CD8-positive, alpha-beta memory T cell (primary cell): Measurements from ENCODE around the gene WBP2NL. TPM values are rescaled to one million over a fixed set of nuclear protein-coding genes. Genes with fewer than 3 reads are reported as not detected.
A peak's percentile ranks its signal among the peaks of the same experiment; 100 is the strongest.

Experiments used
- CTCF ChIA-PET: fragments of 350-600 bp; sonication (Branson Sonifier 250); formaldehyde crosslinking; loops from one replicate; lab custom pipeline; 2021; ENCODE audit warnings: antibody characterized with exemption; lab: Charles Lee
- POLR2A ChIA-PET: fragments of 350-600 bp; sonication (Branson Sonifier 250); formaldehyde crosslinking; loops from one replicate; lab custom pipeline; 2021; ENCODE audit warnings: antibody characterized with exemption; lab: Charles Lee
- DNase-seq, 5 donors: peaks; one replicate each; pipeline versions ENCODE4 v3.0.0 to v3.0.0-alpha.2; 2020 to 2022; ENCODE audit warnings: mixed read lengths in 1 of 5
- H3K27ac ChIP-seq: one replicate; pipeline ENCODE4 v1.7.0; 2013; ENCODE audit warnings: low read depth, mild to moderate bottlenecking, low read length, moderate library complexity
- H3K27me3 ChIP-seq: 2 replicates; pipeline ENCODE4 v1.7.0; 2013; ENCODE audit warnings: low read length, mild to moderate bottlenecking; ENCODE audit not compliant: insufficient read depth, poor library complexity, severe bottlenecking
- H3K36me3 ChIP-seq: 2 replicates; pipeline ENCODE4 v1.7.0; 2013; ENCODE audit warnings: mild to moderate bottlenecking, low read length, moderate library complexity; ENCODE audit not compliant: insufficient read depth
- H3K4me1 ChIP-seq: 2 replicates; pipeline ENCODE4 v1.7.0; 2013; ENCODE audit warnings: mild to moderate bottlenecking, low read length, moderate library complexity; ENCODE audit not compliant: insufficient read depth
- H3K4me3 ChIP-seq: 2 replicates; pipeline ENCODE4 v1.7.0; 2013; ENCODE audit warnings: mild to moderate bottlenecking, low read length
- H3K9me3 ChIP-seq: 2 replicates; pipeline ENCODE4 v1.7.0; 2013; ENCODE audit warnings: mild to moderate bottlenecking, low read length
- H3K27ac Mint-ChIP-seq, 8 donors: one replicate each; pipeline ENCODE4 v1.8.0; 2020 to 2021; ENCODE audit warnings: mixed read lengths in 8 of 8, mild to moderate bottlenecking in 6 of 8, inconsistent platforms in 3 of 8, moderate library complexity in 3 of 8
- H3K27me3 Mint-ChIP-seq, 2 donors: one replicate each; pipeline ENCODE4 v1.8.0; 2020 to 2021; ENCODE audit warnings: mixed read lengths in 2 of 2, mild to moderate bottlenecking in 1 of 2, moderate library complexity in 1 of 2
- H3K36me3 Mint-ChIP-seq, 3 donors: one replicate each; pipeline ENCODE4 v1.8.0; 2020 to 2021; ENCODE audit warnings: mixed read lengths in 3 of 3, inconsistent platforms in 1 of 3, mild to moderate bottlenecking in 1 of 3
- H3K4me1 Mint-ChIP-seq, 3 donors: one replicate each; pipeline ENCODE4 v1.8.0; 2020 to 2021; ENCODE audit warnings: mixed read lengths in 3 of 3, inconsistent platforms in 1 of 3, mild to moderate bottlenecking in 1 of 3
- H3K4me3 Mint-ChIP-seq, 7 donors: one replicate each; pipeline ENCODE4 v1.8.0; 2020 to 2021; ENCODE audit warnings: mixed read lengths in 7 of 7, mild to moderate bottlenecking in 6 of 7, moderate library complexity in 4 of 7, inconsistent platforms in 2 of 7
- H3K9me3 Mint-ChIP-seq, 5 donors: one replicate each; pipeline ENCODE4 v1.8.0; 2020 to 2022; ENCODE audit warnings: mixed read lengths in 5 of 5, mild to moderate bottlenecking in 3 of 5, moderate library complexity in 2 of 5, inconsistent platforms in 1 of 5
- polyA plus RNA-seq: library from polyadenylated mRNA; unstranded; fragments of 300-500 nt; fragmentation: Illumina TruSeq; gene quantifications from one replicate; pipeline ENCODE4 v1.2.3, GENCODE V29; 2021
- total RNA-seq, 2 experiments: library from RNA; stranded (reverse); gene quantifications; one replicate each; pipeline ENCODE4 v1.2.3, GENCODE V29; 2021

WBP2NL gene
- total and polyA plus RNA-seq, 3 experiments from 2014 or later, result 0.66 to 0.82 (median 0.70) TPM

DNA sequence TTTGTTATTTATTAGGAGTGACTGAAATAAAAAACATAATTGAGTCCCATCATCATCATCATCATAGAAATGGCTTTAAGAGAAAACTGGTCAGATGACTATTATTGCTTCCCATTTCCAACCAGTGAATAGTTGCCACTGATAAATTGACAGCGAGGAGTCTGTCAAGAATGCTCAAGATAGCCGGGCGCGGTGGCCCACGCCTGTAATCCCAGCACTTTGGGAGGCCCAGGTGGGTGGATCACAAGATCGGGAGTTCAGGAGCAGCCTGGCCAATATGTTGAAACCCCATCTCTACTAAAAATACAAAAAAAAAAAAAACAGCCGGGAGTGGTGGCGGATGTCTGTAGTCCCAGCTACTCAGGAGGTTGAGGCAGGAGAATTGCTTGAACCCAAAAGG, 1.9 kb downstream of the WBP2NL start:
- Histone ChIP-seq H3K9me3 (no peaks in the 10 kb centered on the region), H3K27ac (no peak overlapping the region), H3K4me1 (peaks cover 19% of the 10 kb centered on the region), H3K4me3 (no peak overlapping the region), H3K36me3 (no peaks in the 10 kb centered on the region), H3K27me3 (no peaks in the 10 kb centered on the region)
- peaks cover 2 to 6% (median 4%) of the 10 kb centered on the region in 3 donors for H3K36me3 Mint-ChIP-seq
- no peak for DNase-seq
- POLR2A ChIA-PET, result no interaction called here
- peaks cover 17 to 21% (median 20%) of the 10 kb centered on the region in 3 donors for H3K4me1 Mint-ChIP-seq
- CTCF ChIA-PET, result no interaction called here
- H3K9me3 Mint-ChIP-seq, result peaks cover 0 to 11% (median 5%) of the 10 kb centered on the region in 5 donors
- peak overlapping the region in 2 of 8 donors; percentile 22 to 84 for H3K27ac Mint-ChIP-seq
- H3K27me3 Mint-ChIP-seq, result peaks cover 0 to 2% of the 10 kb centered on the region in 2 donors
- H3K4me3 Mint-ChIP-seq, result peak overlapping the region in 4 of 7 donors; percentile 57 to 90 (median 74)

- H3K27me3 Mint-ChIP-seq, result peaks cover 0 to 2% of the 10 kb centered on the region in 2 donors
- peaks cover 2 to 6% (median 4%) of the 10 kb centered on the region in 3 donors for H3K36me3 Mint-ChIP-seq
- peaks cover 17 to 21% (median 20%) of the 10 kb centered on the region in 3 donors for H3K4me1 Mint-ChIP-seq
- no peaks in the 10 kb centered on the region for H3K9me3 ChIP-seq
- H3K4me3 ChIP-seq, result no peak overlapping the region
- H3K4me1 ChIP-seq, result peaks cover 19% of the 10 kb centered on the region
- DNase-seq, result no peak
- POLR2A ChIA-PET, result no interaction called here
- no peak overlapping the region for H3K27ac ChIP-seq
- H3K36me3 ChIP-seq, result no peaks in the 10 kb centered on the region
- peak overlapping the region in 1 of 8 donors; percentile 27 for H3K27ac Mint-ChIP-seq
- H3K9me3 Mint-ChIP-seq, result peaks cover 0 to 14% (median 7%) of the 10 kb centered on the region in 5 donors
- no peaks in the 10 kb centered on the region for H3K27me3 ChIP-seq
- peak overlapping the region in 2 of 7 donors; percentile 17 to 21 for H3K4me3 Mint-ChIP-seq
- CTCF ChIA-PET, result no interaction called here
Observed at GRCh38 chr22:42001121-42001520, 2.5 kb downstream of the WBP2NL start.

GRCh38 chr22:42001706-42002105, 3.1 kb downstream of the WBP2NL start:
- Mint-ChIP-seq H3K27me3 (peaks cover 0 to 2% of the 10 kb centered on the region in 2 donors), H3K9me3 (peaks cover 0 to 14% (median 7%) of the 10 kb centered on the region in 5 donors), H3K4me3 (peak overlapping the region in 1 of 7 donors; percentile 64), H3K27ac (peak overlapping the region in 1 of 8 donors; percentile 76), H3K4me1 (peaks cover 17 to 21% (median 20%) of the 10 kb centered on the region in 3 donors), H3K36me3 (peaks cover 2 to 6% (median 4%) of the 10 kb centered on the region in 3 donors)
- no peak for DNase-seq
- no peak overlapping the region for H3K4me3 ChIP-seq
- no peaks in the 10 kb centered on the region for H3K36me3 ChIP-seq
- H3K27me3 ChIP-seq, result no peaks in the 10 kb centered on the region
- POLR2A ChIA-PET, result no interaction called here
- peaks cover 19% of the 10 kb centered on the region for H3K4me1 ChIP-seq
- H3K9me3 ChIP-seq, result no peaks in the 10 kb centered on the region
- H3K27ac ChIP-seq, result no peak overlapping the region
- CTCF ChIA-PET, result no interaction called here

- Histone ChIP-seq H3K9me3 (no peaks in the 10 kb centered on the region), H3K4me1 (no peaks in the 10 kb centered on the region), H3K27me3 (no peaks in the 10 kb centered on the region), H3K36me3 (no peaks in the 10 kb centered on the region), H3K27ac (no peak overlapping the region), H3K4me3 (no peak overlapping the region)
- Mint-ChIP-seq H3K9me3 (peaks cover 11 to 32% (median 27%) of the 10 kb centered on the region in 5 donors), H3K4me3 (no peak overlapping the region), H3K27ac (no peak overlapping the region), H3K4me1 (no peaks in the 10 kb centered on the region), H3K27me3 (peaks cover 10 to 15% of the 10 kb centered on the region in 2 donors), H3K36me3 (peaks cover 0 to 13% (median 0%) of the 10 kb centered on the region in 3 donors)
- POLR2A ChIA-PET, result no interaction called here
- DNase-seq, result no peak
- CTCF ChIA-PET, result no interaction called here
Observed at GRCh38 chr22:42007922-42008321, 9.3 kb downstream of the WBP2NL start.

DNA sequence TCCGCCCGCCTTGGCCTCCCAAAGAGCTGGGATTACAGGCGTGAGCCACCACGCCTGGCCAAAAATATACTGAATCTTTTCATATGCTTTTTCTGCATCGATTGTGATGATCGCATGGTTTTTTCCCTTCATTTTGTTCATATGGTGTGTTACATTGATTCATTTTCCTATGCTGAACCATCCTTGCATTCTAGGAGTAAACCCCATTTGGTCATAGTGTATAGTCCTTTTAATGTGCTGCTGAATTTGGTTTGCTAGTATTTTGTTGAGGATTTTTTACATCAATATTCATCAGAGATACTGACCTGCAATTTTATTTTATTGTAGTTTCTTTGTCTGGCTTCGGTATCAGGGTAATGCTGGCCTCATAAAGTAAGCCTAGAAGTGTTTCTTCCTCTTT, 12.2 kb downstream of the WBP2NL start:
- no peak overlapping the region for H3K4me3 Mint-ChIP-seq
- no peaks in the 10 kb centered on the region for H3K27me3 ChIP-seq
- no peak overlapping the region for H3K4me3 ChIP-seq
- peaks cover 0 to 13% (median 0%) of the 10 kb centered on the region in 3 donors for H3K36me3 Mint-ChIP-seq
- H3K27me3 Mint-ChIP-seq, result peaks cover 14 to 25% of the 10 kb centered on the region in 2 donors
- no peaks in the 10 kb centered on the region for H3K4me1 Mint-ChIP-seq
- H3K27ac ChIP-seq, result no peak overlapping the region
- ChIA-PET POLR2A (no interaction called here), CTCF (no interaction called here)
- H3K4me1 ChIP-seq, result no peaks in the 10 kb centered on the region
- H3K27ac Mint-ChIP-seq, result no peak overlapping the region
- no peaks in the 10 kb centered on the region for H3K9me3 ChIP-seq
- DNase-seq, result no peak
- no peaks in the 10 kb centered on the region for H3K36me3 ChIP-seq
- peaks cover 11 to 32% (median 21%) of the 10 kb centered on the region in 5 donors for H3K9me3 Mint-ChIP-seq

- no peaks in the 10 kb centered on the region for H3K4me1 Mint-ChIP-seq
- POLR2A ChIA-PET, result no interaction called here
Observed at GRCh38 chr22:42013385-42013784, 14.8 kb downstream of the WBP2NL start.

GRCh38 chr22:42016111-42016510, 17.5 kb downstream of the WBP2NL start:
- H3K4me1 Mint-ChIP-seq, result no peaks in the 10 kb centered on the region
- H3K9me3 ChIP-seq, result no peaks in the 10 kb centered on the region
- H3K4me1 ChIP-seq, result no peaks in the 10 kb centered on the region
- no peak overlapping the region for H3K27ac ChIP-seq
- no peak overlapping the region for H3K27ac Mint-ChIP-seq
- ChIA-PET POLR2A (no interaction called here), CTCF (no interaction called here)
- H3K27me3 Mint-ChIP-seq, result peaks cover 18 to 26% of the 10 kb centered on the region in 2 donors
- no peaks in the 10 kb centered on the region for H3K36me3 ChIP-seq
- H3K36me3 Mint-ChIP-seq, result peaks cover 0 to 3% (median 1%) of the 10 kb centered on the region in 3 donors
- H3K9me3 Mint-ChIP-seq, result peaks cover 4 to 14% (median 9%) of the 10 kb centered on the region in 5 donors
- H3K4me3 ChIP-seq, result no peak overlapping the region
- no peaks in the 10 kb centered on the region for H3K27me3 ChIP-seq
- DNase-seq, result no peak
- H3K4me3 Mint-ChIP-seq, result no peak overlapping the region

More at GRCh38 chr22:42013385-42013784, 14.8 kb downstream of the WBP2NL start:
- DNase-seq, result no peak
- CTCF ChIA-PET, result no interaction called here
- Histone ChIP-seq H3K4me1 (no peaks in the 10 kb centered on the region), H3K27me3 (no peaks in the 10 kb centered on the region), H3K9me3 (no peaks in the 10 kb centered on the region), H3K27ac (no peak overlapping the region), H3K36me3 (no peaks in the 10 kb centered on the region), H3K4me3 (no peak overlapping the region)
- Mint-ChIP-seq H3K9me3 (peaks cover 11 to 32% (median 20%) of the 10 kb centered on the region in 5 donors), H3K27ac (no peak overlapping the region), H3K27me3 (peaks cover 19 to 41% of the 10 kb centered on the region in 2 donors), H3K36me3 (peaks cover 0 to 13% (median 1%) of the 10 kb centered on the region in 3 donors), H3K4me3 (no peak overlapping the region)

DNA sequence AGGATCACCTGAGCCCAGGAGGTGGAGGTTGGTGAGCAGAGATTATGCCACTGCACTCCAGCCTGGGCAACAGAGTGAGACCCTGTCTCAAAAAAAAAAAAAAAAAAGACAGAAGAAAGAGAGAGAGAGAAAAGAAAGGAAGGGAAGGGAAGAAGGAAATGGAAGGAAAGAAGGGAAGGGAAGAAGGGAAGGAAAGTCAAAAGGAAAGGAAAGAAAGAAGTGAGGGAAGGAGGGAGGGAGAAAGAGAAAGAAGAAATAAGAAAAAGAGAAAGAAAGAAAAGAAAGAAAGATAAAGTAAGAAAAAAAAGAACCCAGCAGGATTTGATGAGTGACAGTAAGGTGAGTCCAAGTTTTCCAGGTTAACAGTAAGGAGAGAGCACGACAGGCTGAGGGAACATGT, 19.6 kb downstream of the WBP2NL start:
- peaks cover 11 to 26% of the 10 kb centered on the region in 2 donors for H3K27me3 Mint-ChIP-seq
- H3K9me3 Mint-ChIP-seq, result no peaks in the 10 kb centered on the region
- H3K9me3 ChIP-seq, result no peaks in the 10 kb centered on the region
- H3K4me1 ChIP-seq, result peaks cover 9% of the 10 kb centered on the region
- no peaks in the 10 kb centered on the region for H3K27me3 ChIP-seq
- POLR2A ChIA-PET, result no interaction called here
- peaks cover 0 to 1% (median 0%) of the 10 kb centered on the region in 3 donors for H3K36me3 Mint-ChIP-seq
- H3K4me3 Mint-ChIP-seq, result no peak overlapping the region
- no peak overlapping the region for H3K27ac ChIP-seq
- H3K4me1 Mint-ChIP-seq, result peaks cover 8 to 13% (median 10%) of the 10 kb centered on the region in 3 donors
- no peaks in the 10 kb centered on the region for H3K36me3 ChIP-seq
- H3K4me3 ChIP-seq, result no peak overlapping the region
- no peak for DNase-seq
- no peak overlapping the region for H3K27ac Mint-ChIP-seq
- CTCF ChIA-PET, result no interaction called here
